GM18867 (cell line): ENCODE measurements around the gene KCNS1.
"Not testable (repeated sequence)": the region's sequence is repeated elsewhere in the genome, so short reads cannot be mapped to it uniquely, and the experiment has no call there.

Experiments
- ATAC-seq: cut with Tn5 transposase; IDR thresholded peaks from one replicate; pipeline ENCODE4 v1.9.1; 2021; ENCODE audit warnings: mild to moderate bottlenecking, moderate library complexity; ENCODE audit not compliant: unreplicated experiment

KCNS1 gene

DNA sequence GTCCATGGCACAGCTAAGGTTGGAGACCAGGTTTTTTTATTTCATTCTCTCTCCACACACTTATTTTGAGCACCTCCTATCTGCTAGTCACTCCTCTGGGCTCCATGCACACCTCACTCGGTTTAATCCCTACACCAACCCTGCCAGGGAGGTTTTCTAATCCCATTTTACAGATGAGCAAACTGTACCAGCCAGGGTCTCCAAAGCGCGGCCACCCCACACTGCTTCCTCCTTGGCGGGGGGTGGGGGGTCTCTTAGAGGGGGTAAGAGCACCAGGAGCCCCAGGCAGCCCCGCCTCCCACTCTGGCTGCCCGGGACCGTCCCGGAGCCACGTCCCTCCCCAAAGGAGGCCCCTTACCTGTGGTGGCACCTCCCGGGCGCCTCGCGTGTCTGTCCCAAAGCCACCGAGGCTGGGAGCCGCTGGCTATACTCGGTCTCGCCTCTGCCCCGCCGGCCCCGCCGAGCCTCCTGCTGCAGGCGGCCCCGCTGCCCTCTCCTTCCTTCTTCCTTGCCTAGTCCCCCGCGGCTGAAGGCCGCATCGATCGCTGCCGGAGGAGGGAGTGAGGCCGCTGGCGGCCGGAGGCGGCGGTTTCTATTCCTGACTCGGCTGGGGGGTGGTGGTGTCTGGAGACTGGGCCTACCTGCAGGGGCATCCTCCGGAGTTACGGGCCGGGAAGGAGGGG, at the start of gene KCNS1:
Gene KCNS1 (minus strand): TSS at position 565 of the 683 bp plus-strand sequence. CDS start 1,891 bp downstream, outside the sequence.
- ATAC-seq: no peak

- no peak for ATAC-seq
These were observed 48.1 kb upstream of the KCNS1 start for GRCh38 chr20:45149062-45149461.

DNA sequence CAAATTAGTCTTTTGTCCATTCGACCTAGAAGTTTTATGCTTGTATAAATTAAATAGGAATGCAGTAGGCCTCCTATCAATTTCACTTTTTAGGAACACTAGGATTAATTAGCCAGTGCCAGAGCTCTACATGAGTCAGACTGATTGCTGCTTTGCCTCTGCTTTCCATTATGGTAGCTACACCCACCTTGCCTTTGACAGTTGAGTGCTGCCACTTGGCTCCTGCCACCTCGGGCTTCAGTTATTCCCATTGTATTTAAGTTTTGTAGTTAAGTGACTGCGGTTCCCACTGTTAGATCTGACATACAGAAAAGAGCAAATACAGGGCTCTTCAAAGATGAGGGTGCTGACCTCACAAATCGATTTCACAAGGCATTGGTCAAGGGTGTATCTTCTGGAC, 39.9 kb upstream of the KCNS1 start:
- no peak for ATAC-seq

- not testable (repeated sequence) for ATAC-seq
These were observed 38.9 kb upstream of the KCNS1 start for GRCh38 chr20:45139733-45140375.

DNA sequence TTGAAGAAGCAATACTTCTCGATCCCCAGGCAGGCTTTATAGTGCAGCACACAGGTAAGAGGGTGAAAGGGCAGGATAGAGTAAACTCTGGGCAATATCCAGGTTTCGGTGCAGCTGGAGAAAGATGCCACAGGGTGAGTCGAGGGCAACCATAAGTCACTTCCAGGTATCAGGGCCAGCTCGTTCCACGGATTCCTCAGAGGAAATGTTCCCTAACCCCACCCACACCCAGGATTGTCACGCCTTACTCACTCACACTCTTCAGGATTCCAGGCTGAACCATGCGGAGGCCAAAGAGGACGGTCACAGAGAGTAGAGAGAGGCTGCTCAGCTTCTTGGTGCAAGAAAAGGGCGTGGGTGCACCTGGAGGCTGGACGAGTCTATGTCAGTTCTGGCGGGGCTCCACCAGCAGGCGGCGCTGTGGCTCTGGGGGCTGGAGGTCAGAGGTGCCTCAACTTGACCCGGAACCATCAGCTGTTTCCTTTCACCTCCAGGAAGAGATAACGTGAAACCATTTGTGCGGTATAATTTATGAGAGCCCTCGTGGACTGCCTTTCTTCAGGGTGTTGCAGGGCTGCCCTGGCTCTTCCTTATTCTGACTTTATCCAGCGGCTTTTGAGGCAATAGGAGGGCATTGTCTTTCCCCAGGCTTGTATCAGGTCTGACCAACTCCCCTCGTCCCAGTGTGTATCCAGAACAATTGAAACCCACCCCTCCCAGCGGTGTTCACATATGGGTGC, 37.8 kb upstream of the KCNS1 start:
- ATAC-seq: no peak

GRCh38 chr20:45136911-45137310, 36.0 kb upstream of the KCNS1 start:
- ATAC-seq: no peak

- no peak for ATAC-seq
These were observed 27.2 kb upstream of the KCNS1 start for GRCh38 chr20:45128099-45128498.

- no peak for ATAC-seq
These were observed 23.4 kb upstream of the KCNS1 start, which contains the start of gene WFDC12 for GRCh38 chr20:45124365-45124764. WFDC12 (minus strand) TSS chr20:45124465; CDS start chr20:45124447, 18 bp downstream.

GRCh38 chr20:45121388-45121787, 20.5 kb upstream of the KCNS1 start:
- no peak for ATAC-seq

GRCh38 chr20:45119556-45120266, 18.8 kb upstream of the KCNS1 start:
- no peak for ATAC-seq

GRCh38 chr20:45118028-45118427, 17.1 kb upstream of the KCNS1 start:
- ATAC-seq: no peak

GRCh38 chr20:45117581-45117980, 16.7 kb upstream of the KCNS1 start:
- ATAC-seq: no peak

- no peak for ATAC-seq
These were observed 14.9 kb upstream of the KCNS1 start for GRCh38 chr20:45115829-45116228.

- no peak for ATAC-seq
These were observed 14.5 kb upstream of the KCNS1 start for GRCh38 chr20:45115386-45115774.

DNA sequence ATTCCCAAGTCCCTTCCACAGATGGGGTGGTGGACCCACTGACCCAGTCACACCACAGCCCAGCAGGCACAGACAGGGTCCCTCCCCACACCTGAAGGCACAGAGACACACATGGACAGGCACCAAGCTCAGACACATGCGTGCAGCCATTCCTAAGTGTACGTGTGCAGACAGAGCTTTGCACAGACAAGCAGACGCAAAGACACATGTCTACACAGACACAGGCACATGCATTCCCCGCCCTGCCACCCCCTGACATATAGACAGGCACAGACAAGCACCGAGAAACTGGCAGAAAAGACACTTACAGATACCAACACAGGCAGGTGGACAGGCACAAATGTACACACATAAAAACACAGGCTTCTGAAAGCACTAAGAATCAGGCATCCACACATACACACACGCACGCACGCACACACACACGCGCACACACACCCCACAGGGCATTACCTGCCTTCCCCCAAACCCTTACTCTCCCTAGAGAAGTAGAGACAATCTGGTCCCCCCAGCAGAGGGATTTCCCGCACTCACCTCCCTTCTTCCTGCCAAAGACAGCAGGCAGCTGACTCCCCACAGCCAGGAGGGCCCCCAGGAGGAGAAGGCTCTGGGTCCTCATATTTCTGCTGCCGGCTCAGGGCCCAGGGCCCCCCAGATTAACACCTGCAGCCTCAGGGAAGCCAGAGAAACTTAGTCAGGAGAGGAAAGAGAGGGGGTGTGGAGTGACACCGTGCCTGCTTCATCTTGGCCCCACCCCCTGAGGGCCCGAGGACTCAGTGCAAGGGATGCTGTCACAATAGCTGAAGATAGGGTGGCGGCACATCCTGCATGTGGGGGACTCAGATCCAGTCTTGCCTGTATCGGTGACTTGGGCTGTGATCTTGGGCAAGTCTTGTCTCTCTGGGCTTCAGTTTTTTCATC, 13.8 kb upstream of the KCNS1 start, which contains the start of gene WFDC5:
Gene WFDC5 (minus strand): TSS at position 710 of the 921 bp plus-strand sequence. CDS start 91 bp downstream, at position 619.
- ATAC-seq: no peak

DNA sequence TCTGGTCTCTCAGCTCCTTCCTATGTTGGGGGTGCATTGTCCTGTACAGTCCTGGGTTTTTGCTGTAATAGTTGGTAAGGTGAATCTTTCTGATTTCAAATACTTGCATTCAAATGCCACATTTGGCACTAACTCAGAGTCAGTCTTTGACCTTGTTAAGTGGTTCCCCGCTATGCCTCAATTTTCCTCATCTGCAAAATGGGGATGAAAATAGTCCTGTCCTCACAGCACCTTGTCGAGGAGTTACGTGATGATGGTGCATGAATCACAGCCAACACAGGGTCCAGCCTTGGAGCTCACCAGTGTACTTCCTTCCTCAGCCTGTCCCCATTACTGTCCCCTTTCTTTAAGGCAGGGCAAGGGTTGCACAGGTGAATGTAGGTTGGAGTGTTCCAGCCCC, 12.9 kb upstream of the KCNS1 start:
- no peak for ATAC-seq

DNA sequence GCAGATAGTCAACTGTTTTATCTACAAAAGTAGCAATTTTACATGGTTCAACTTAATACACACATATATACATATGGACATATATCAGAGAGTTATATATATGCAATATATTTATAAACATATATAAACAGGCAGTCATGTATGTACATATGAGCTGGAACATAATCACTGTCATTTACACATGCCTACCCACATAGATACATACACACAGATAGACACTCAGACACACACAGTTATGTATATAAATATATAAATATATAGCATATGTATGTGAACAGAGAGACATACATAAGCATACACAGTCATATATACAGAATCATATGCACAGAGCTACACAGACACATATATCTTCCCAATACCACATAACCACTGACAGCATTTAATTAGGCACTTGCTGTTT, 11.8 kb upstream of the KCNS1 start:
- no peak for ATAC-seq

GRCh38 chr20:45111799-45112471, 11.0 kb upstream of the KCNS1 start:
- no peak for ATAC-seq

- no peak for ATAC-seq
These were observed 10.4 kb upstream of the KCNS1 start for GRCh38 chr20:45111285-45111684.
